SK-N-MC (cell line): Measurements from ENCODE around the gene CCDC27.

Experiments used
- EZH2 ChIP-seq: fragments of 200-600 bp; sonication (generic); IDR thresholded peaks from one replicate; pipeline ENCODE4 v1.6.1; 2017; ENCODE audit warnings: antibody characterized with exemption
- FOXP2 ChIP-seq: optimal IDR thresholded peaks from 2 replicates; pipeline ENCODE3; 2011; ENCODE audit warnings: mild to moderate bottlenecking, moderate library complexity; ENCODE audit not compliant: insufficient read depth; ENCODE audit errors: extremely low read length, control extremely low read depth
- POLR2AphosphoS5 ChIP-seq: IDR thresholded peaks from 2 replicates; pipeline ENCODE4 v1.6.1; 2012; ENCODE audit warnings: mild to moderate bottlenecking, low read depth, low read length, borderline replicate concordance

GRCh38 chr1:3735027-3735681 lies 17.1 kb upstream of the CCDC27 start:
- TF ChIP-seq POLR2AphosphoS5, result no peak
- TF ChIP-seq EZH2, result no peak
- TF ChIP-seq FOXP2, result no peak
